K562 (cell line): ENCODE data around the gene TMEM167B. TPM values are rescaled to one million over a fixed set of nuclear protein-coding genes. Genes with fewer than 3 reads are reported as not detected.

Experiments
- ATAC-seq: fragments of 200-7000 bp; cut with Tn5 transposase; 3 replicates; pipeline ENCODE4 v1.9.1; 2020; ENCODE audit warnings: moderate library complexity
- BruUV-seq: library from RNA; stranded (reverse); fragments of 400-500 nt; replicated peaks from 2 replicates; lab custom pipeline; 2021; lab: Mats Ljungman, UMichigan
- CTCF ChIA-PET: fragments of 300-600 bp; formaldehyde crosslinking; extraction: SDS; loops from one replicate; lab custom pipeline; 2021; ENCODE audit warnings: low intra/inter-chr PET ratio; lab: Yijun Ruan, JAX
- POLR2A ChIA-PET: fragments of 300-600, 350-650 bp; sonication (Branson Sonifier 250); formaldehyde crosslinking; extraction: SDS; loops from one replicate; lab custom pipeline; 2021; ENCODE audit warnings: antibody characterized with exemption, inconsistent platforms; lab: Yijun Ruan, JAX
- DNase-seq, 4 experiments: peaks; one replicate each; pipeline versions ENCODE4 v3.0.0 to v3.0.0-alpha.2; 2011 to 2018; ENCODE audit warnings: low spot score in 3 of 4, mixed read lengths in 3 of 4; ENCODE audit errors: extremely low read depth in 1 of 4
- FAIRE-seq: peaks from 2 replicates; lab custom pipeline; 2011; peaks lifted over from hg19 to GRCh38; lab: Jason Lieb, UNC
- H2AFZ ChIP-seq: 2 replicates; pipeline ENCODE4 v1.6.0; 2011; ENCODE audit warnings: low read depth, low read length, control low read depth, inconsistent platforms
- H3K27ac ChIP-seq: fragments of 200-600 bp; 3 replicates; pipeline ENCODE4 v1.8.0; 2011; ENCODE audit warnings: low read depth, mild to moderate bottlenecking, control low read depth, inconsistent platforms, low read length, moderate library complexity, mixed read lengths; ENCODE audit errors: extremely low read depth
- H3K27me3 ChIP-seq, 2 experiments: fragments of 300-600 bp in 1 of 2; 2 replicates in 1 of 2; 3 replicates in 1 of 2; pipeline versions ENCODE4 v1.6.0 to v1.8.0; 2011; ENCODE audit warnings: inconsistent platforms in 2 of 2, low read length in 2 of 2, mild to moderate bottlenecking in 1 of 2, mixed read lengths in 1 of 2, moderate library complexity in 1 of 2; ENCODE audit not compliant: control insufficient read depth in 2 of 2, insufficient read depth in 2 of 2
- H3K36me3 ChIP-seq: fragments of 300-600 bp; 3 replicates; pipeline ENCODE4 v1.8.0; 2011; ENCODE audit warnings: mild to moderate bottlenecking, low read length, inconsistent platforms; ENCODE audit not compliant: control insufficient read depth, insufficient read depth
- H3K4me1 ChIP-seq, 2 experiments: fragments of 200-600 bp in 1 of 2; replicated peaks in 1 of 2; 2 replicates in 1 of 2; 3 replicates in 1 of 2; pipeline versions ENCODE4 v1.5.1 to v1.8.0; 2011; ENCODE audit warnings: inconsistent platforms in 2 of 2, low read length in 2 of 2, mild to moderate bottlenecking in 1 of 2, mixed read lengths in 1 of 2, moderate library complexity in 1 of 2; ENCODE audit not compliant: control insufficient read depth in 2 of 2, insufficient read depth in 2 of 2
- H3K4me2 ChIP-seq: 2 replicates; pipeline ENCODE4 v1.6.1; 2011; ENCODE audit warnings: low read length, control low read depth, inconsistent platforms, mixed read lengths; ENCODE audit not compliant: insufficient read depth
- H3K4me3 ChIP-seq: fragments of 200-600 bp; sonication (generic), shearing (Covaris generic); 2 replicates; pipeline ENCODE4 v1.5.1; 2016; ENCODE audit warnings: control low read depth, inconsistent platforms
- H3K79me2 ChIP-seq: fragments of 200-600 bp; 3 replicates; pipeline ENCODE4 v1.8.0; 2011; ENCODE audit warnings: low read length, inconsistent platforms; ENCODE audit not compliant: control insufficient read depth, insufficient read depth
- H3K9ac ChIP-seq, 2 experiments: 2 replicates each; pipeline versions ENCODE4 v1.6.0 to v1.6.1; 2011; ENCODE audit warnings: low read depth in 2 of 2, low read length in 2 of 2, control low read depth in 1 of 2, inconsistent platforms in 1 of 2, mild to moderate bottlenecking in 1 of 2, mixed read lengths in 1 of 2; ENCODE audit not compliant: insufficient read depth in 1 of 2
- H3K9me1 ChIP-seq: one replicate; pipeline ENCODE4 v1.6.0; 2011; ENCODE audit warnings: inconsistent platforms, mild to moderate bottlenecking, low read length, moderate library complexity; ENCODE audit not compliant: control insufficient read depth, insufficient read depth
- H3K9me3 ChIP-seq: replicated peaks from 2 replicates; pipeline ENCODE4 v1.5.1; 2011; ENCODE audit warnings: low read depth, low read length, inconsistent platforms; ENCODE audit not compliant: control insufficient read depth, insufficient read depth
- H4K20me1 ChIP-seq: replicated peaks from 2 replicates; pipeline ENCODE4 v1.6.1; 2011; ENCODE audit warnings: low read length, inconsistent platforms, mixed read lengths; ENCODE audit not compliant: control insufficient read depth, insufficient read depth
- JUNB ChIP-seq: fragments of 450-650 bp; formaldehyde crosslinking; conservative IDR thresholded peaks from 2 replicates; pipeline ENCODE4 v1.4.0; 2020; ENCODE audit warnings: mild to moderate bottlenecking
- MAFK ChIP-seq: IDR thresholded peaks from 2 replicates; pipeline ENCODE4 v1.6.1; 2011; ENCODE audit warnings: low read length, improper control_type of control experiment
- PKNOX1 ChIP-seq: fragments of 450-650 bp; IDR thresholded peaks from 2 replicates; pipeline ENCODE4 v1.6.1; 2016
- RBM39 ChIP-seq: fragments of 200-400 bp; formaldehyde crosslinking; optimal IDR thresholded peaks from 2 replicates; pipeline ENCODE3; 2018; ENCODE audit warnings: low read depth, low read length
- TAF9B ChIP-seq: fragments of 450-650 bp; IDR thresholded peaks from 2 replicates; pipeline ENCODE4 v1.6.1; 2018; ENCODE audit warnings: mild to moderate bottlenecking; ENCODE audit not compliant: partially characterized antibody
- TCF7L2 ChIP-seq: fragments of 150-350 bp; IDR thresholded peaks from 2 replicates; pipeline ENCODE4 v1.6.1; 2016; ENCODE audit warnings: low read depth, mild to moderate bottlenecking, low read length, moderate library complexity
- XRCC3 ChIP-seq: fragments of 450-650 bp; IDR thresholded peaks from 2 replicates; pipeline ENCODE4 v1.6.1; 2017; ENCODE audit warnings: mild to moderate bottlenecking, moderate library complexity
- ZBTB11 ChIP-seq, 3 experiments: fragments of 200-800 bp in 1 of 3; fragments of 250-450 bp in 1 of 3; fragments of 450-650 bp in 1 of 3; sonication (Bioruptor Pico) in 1 of 3; sonication (Bioruptor generic) in 1 of 3; formaldehyde crosslinking in 1 of 3; IDR thresholded peaks; 2 replicates each; pipeline versions ENCODE4 v1.6.1 to v1.8.0; 2016 to 2022; ENCODE audit warnings: mild to moderate bottlenecking in 2 of 3, missing genetic modification characterization in 2 of 3, missing compliant biosample characterization in 1 of 3, moderate library complexity in 1 of 3
- ZNF764 ChIP-seq: fragments of 250-450 bp; sonication (Bioruptor Pico); IDR thresholded peaks from 2 replicates; pipeline ENCODE4 v1.4.0; 2020; ENCODE audit warnings: low read depth, mild to moderate bottlenecking, moderate library complexity
- WGBS: fragments of 100-300 bp; shearing (Covaris generic); methylation state at CpG from one replicate; pipeline ENCODE4 v1.1.6; 2016; ENCODE audit warnings: low coverage, mixed read lengths; ENCODE audit not compliant: insufficient coverage; ENCODE audit errors: missing lambda C conversion rate; 5-methylcytosine and 5-hydroxymethylcytosine counted together
- in situ Hi-C: fragments of 300-500 bp; cut with MboI; formaldehyde crosslinking; loops from 4 replicates; pipeline ENCODE4 v1.15.0; 2018; ENCODE audit warnings: inconsistent platforms, mixed read lengths
- intact Hi-C: fragments of 100-400 bp; cut with micrococcal nuclease; formaldehyde crosslinking; loops from 2 replicates; pipeline ENCODE4 v1.14.2; 2022
- polyA plus RNA-seq, 8 experiments: library from polyadenylated mRNA; depleted of rRNA in 4 of 8; stranded (reverse) in 5 of 8; unstranded in 3 of 8; fragments of >200 nt; fragmentation: Nextera tagmentation in 2 of 8; fragmentation: Illumina TruSeq in 1 of 8; extraction: Ambion mirVana in 2 of 8; extraction: Trizol in 1 of 8; gene quantifications; 2 replicates each; pipeline versions ENCODE4 v1.2.1 to v1.2.3, GENCODE V29; 2011 to 2014; ENCODE audit warnings: inconsistent platforms in 1 of 8, missing spikeins in 1 of 8
- total RNA-seq, 7 experiments: library from RNA; depleted of rRNA in 6 of 7; stranded (reverse); fragments of >200 nt in 6 of 7; fragmentation: Illumina TruSeq in 2 of 7; extraction: Trizol in 2 of 7; gene quantifications; 2 replicates each; pipeline versions ENCODE4 v1.2.1 to v1.2.3, GENCODE V29; 2011 to 2021; ENCODE audit warnings: low replicate concordance in 1 of 7
- TF ChIP-seq, protein P1 (sequence below): sonication (generic); formaldehyde crosslinking; IDR thresholded peaks from 2 replicates; pipeline ENCODE4 v1.8.1; 2023; ENCODE audit warnings: mild to moderate bottlenecking, missing genetic modification reagents
- TF ChIP-seq, protein P2 (sequence below), 2 experiments: IDR thresholded peaks in 1 of 2; conservative IDR thresholded peaks in 1 of 2; 2 replicates each; pipeline ENCODE4 v1.6.1; 2016; ENCODE audit warnings: low read depth in 2 of 2, mild to moderate bottlenecking in 1 of 2, missing compliant biosample characterization in 1 of 2, missing genetic modification characterization in 1 of 2, moderate library complexity in 1 of 2

TMEM167B gene
- total and polyA plus RNA-seq, 9 of the 15 experiments (the other 6 are each of a cell fraction or from before 2014, with no cell fraction given) = 17.2 to 36.4 (median 32.2) TPM

DNA sequence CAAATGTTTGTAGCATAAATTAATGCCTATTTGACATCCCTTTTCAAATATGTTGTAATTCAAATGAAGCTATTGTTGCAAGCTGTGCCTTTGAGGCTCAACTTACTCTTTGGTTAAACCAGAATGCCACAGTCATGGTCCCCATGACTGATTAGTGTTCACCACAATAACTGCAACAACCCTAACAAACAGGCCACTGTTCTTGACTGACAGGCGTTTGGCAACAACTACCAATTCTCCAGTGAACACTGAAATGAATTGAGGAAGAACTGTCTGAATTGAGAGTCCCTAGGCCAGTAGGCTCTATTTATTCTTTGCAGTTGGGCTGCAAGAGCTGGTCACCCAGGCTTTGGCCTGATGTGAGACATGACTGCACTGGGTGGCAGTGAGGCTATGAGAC lies 6.6 kb upstream of the TMEM167B start:
- CTCF ChIA-PET = no interaction called here
- no TSS peak for BruUV-seq
- no peak for TF ChIP-seq XRCC3
- TF ChIP-seq ZBTB11 (CRISPR knock-in tag; IDR thresholded peaks at IDR 0.05) = no peak
- no peak for TF ChIP-seq RBM39
- TF ChIP-seq ZNF764 (CRISPR knock-in tag) = no peak
- TF ChIP-seq TCF7L2 = no peak
- TF ChIP-seq JUNB = no peak
- TF ChIP-seq PKNOX1 = peak; percentile 96
- TF ChIP-seq, protein P1, sequence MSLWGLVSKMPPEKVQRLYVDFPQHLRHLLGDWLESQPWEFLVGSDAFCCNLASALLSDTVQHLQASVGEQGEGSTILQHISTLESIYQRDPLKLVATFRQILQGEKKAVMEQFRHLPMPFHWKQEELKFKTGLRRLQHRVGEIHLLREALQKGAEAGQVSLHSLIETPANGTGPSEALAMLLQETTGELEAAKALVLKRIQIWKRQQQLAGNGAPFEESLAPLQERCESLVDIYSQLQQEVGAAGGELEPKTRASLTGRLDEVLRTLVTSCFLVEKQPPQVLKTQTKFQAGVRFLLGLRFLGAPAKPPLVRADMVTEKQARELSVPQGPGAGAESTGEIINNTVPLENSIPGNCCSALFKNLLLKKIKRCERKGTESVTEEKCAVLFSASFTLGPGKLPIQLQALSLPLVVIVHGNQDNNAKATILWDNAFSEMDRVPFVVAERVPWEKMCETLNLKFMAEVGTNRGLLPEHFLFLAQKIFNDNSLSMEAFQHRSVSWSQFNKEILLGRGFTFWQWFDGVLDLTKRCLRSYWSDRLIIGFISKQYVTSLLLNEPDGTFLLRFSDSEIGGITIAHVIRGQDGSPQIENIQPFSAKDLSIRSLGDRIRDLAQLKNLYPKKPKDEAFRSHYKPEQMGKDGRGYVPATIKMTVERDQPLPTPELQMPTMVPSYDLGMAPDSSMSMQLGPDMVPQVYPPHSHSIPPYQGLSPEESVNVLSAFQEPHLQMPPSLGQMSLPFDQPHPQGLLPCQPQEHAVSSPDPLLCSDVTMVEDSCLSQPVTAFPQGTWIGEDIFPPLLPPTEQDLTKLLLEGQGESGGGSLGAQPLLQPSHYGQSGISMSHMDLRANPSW (CRISPR knock-in tag) = 0 out of 2 replicates have a peak, but pooled peaks have one; percentile 22
- no peak for TF ChIP-seq MAFK
- TF ChIP-seq TAF9B = no peak
- TF ChIP-seq, protein P2, sequence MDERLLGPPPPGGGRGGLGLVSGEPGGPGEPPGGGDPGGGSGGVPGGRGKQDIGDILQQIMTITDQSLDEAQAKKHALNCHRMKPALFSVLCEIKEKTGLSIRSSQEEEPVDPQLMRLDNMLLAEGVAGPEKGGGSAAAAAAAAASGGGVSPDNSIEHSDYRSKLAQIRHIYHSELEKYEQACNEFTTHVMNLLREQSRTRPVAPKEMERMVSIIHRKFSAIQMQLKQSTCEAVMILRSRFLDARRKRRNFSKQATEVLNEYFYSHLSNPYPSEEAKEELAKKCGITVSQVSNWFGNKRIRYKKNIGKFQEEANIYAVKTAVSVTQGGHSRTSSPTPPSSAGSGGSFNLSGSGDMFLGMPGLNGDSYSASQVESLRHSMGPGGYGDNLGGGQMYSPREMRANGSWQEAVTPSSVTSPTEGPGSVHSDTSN (CRISPR knock-in tag; IDR thresholded peaks at IDR 0.05; ENCODE audit: low read depth) = peak; percentile 74
- TF ChIP-seq, protein P2 (tag; conservative IDR thresholded peaks at IDR 0.05; ENCODE audit: low read depth) = peak; percentile 79

More for the DNA sequence above, 6.6 kb upstream of the TMEM167B start:
- no peaks in the 10 kb centered on the region for H4K20me1 ChIP-seq
- H3K27me3 ChIP-seq = no peaks in the 10 kb centered on the region
- peak; percentile 18 for ATAC-seq
- DNase-seq = peak in 1 of 4 experiments; percentile 49
- H3K9me1 ChIP-seq = no peaks in the 10 kb centered on the region
- H3K4me3 ChIP-seq = no peak overlapping the region
- H3K79me2 ChIP-seq = 0 out of 3 replicates have a peak, but pooled peaks cover under 1% of the 10 kb centered on the region
- peak overlapping the region; percentile 28; the same call in 1 of the 3 replicates for H3K27ac ChIP-seq
- H3K9ac ChIP-seq = no peak overlapping the region
- POLR2A ChIA-PET = interaction anchor here (0.7 to 2.9 kb wide), 3 partner anchors 17 to 270 kb away, joined by 3 to 22 read pairs (median 5); partner anchors contain the start of gene WDR47
- H3K9me3 ChIP-seq = no peaks in the 10 kb centered on the region
- in situ Hi-C loops (no loop called here), intact Hi-C loops (no loop called here)
- H3K36me3 ChIP-seq = no peaks in the 10 kb centered on the region
- 4% methylated on average over 1 of the region's 1 CpG for WGBS
- H2AFZ ChIP-seq = peak overlapping the region; percentile 93
- peaks cover 18 to 38% of the 10 kb centered on the region in 2 experiments for H3K4me1 ChIP-seq
- FAIRE-seq = peak; percentile 15
- H3K4me2 ChIP-seq = no peak overlapping the region
